ENCODE measurements around the gene F2R. TPM values are rescaled to one million over a fixed set of nuclear protein-coding genes. Genes with fewer than 3 reads are reported as not detected.
A peak's percentile ranks its signal among the peaks of the same experiment; 100 is the strongest.

F2R gene
- polyA plus RNA-seq, 4 donors = 0.45 to 37.1 (median 6.1) TPM

DNA sequence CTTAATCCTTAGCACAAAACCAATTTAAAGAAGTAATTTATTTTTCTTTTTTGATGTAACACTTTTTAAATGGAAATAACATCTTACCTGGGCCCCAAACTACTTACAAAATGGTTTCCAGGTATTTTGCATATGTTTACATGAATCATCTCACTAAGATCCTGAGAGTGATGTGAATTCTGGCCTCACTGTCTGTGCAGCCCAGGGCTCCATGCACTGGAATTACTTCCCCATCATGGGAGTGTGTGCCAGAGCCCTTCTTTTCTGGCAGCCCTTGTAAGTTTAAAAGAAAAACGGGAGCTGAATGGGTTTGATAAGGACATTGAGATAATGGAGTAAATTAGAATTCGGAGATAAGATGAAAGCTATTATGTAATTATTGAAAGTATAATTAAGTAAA lies 12.2 kb upstream of the F2R start:
- 19 to 64% (median 49%) methylated on average over 2 of the region's 2 CpGs for WGBS, 3 donors
- Histone ChIP-seq H3K27ac (ENCODE audit: low read depth in 1 of 3, low read length in 2 of 3) (no peak overlapping the region), H3K4me1 (ENCODE audit: control insufficient read depth in 3 of 3, insufficient read depth in 2 of 3, low read depth in 1 of 3, low read length in 2 of 3) (no peaks in the 10 kb centered on the region), H3K9me3 (ENCODE audit: control insufficient read depth in 2 of 2, insufficient read depth in 1 of 2, low read depth in 1 of 2, low read length in 1 of 2) (no peaks in the 10 kb centered on the region), H3K27me3 (ENCODE audit: control insufficient read depth in 3 of 3, insufficient read depth in 3 of 3, low read length in 3 of 3) (no peaks in the 10 kb centered on the region), H3K36me3 (ENCODE audit: control insufficient read depth in 3 of 3, insufficient read depth in 2 of 3, low read depth in 1 of 3, low read length in 3 of 3) (peaks cover 0 to 11% (median 8%) of the 10 kb centered on the region in 3 donors), H3K4me3 (ENCODE audit: low read depth in 1 of 3, low read length in 3 of 3) (no peak overlapping the region)
- DNase-seq (no peak), FAIRE-seq (no peak)

DNA sequence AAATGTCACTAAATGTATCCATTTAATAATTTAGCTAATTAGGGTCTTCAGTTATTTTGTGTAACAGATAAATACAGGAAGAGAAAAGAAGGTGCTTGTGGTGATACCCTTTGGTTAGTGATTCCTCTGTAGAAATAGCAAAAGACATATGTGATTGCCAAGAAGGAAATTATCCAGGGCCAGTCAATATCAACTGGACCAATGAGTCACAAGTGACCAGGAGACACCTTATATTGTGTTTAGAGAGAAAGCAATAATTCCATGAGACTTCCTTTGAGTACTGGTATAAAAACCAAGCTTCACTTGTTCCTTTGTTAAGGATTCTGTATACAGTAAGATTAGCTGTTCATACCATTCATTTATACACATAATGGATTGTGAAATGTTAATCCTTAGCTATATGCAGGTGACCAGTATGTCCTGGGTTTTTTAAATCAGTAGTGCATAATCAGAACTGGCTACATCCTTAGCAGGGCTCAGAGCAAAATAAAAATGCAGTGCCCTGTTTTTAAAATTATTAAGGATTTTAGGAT lies 11.7 kb upstream of the F2R start:
- H3K27ac ChIP-seq (ENCODE audit: low read depth in 1 of 3, low read length in 2 of 3) = no peak overlapping the region
- H3K4me1 ChIP-seq (ENCODE audit: control insufficient read depth in 3 of 3, insufficient read depth in 2 of 3, low read depth in 1 of 3, low read length in 2 of 3) = no peaks in the 10 kb centered on the region
- FAIRE-seq = no peak
- DNase-seq = peak in 1 of 2 donors; percentile 35
- no peak overlapping the region for H3K4me3 ChIP-seq (ENCODE audit: low read depth in 1 of 3, low read length in 3 of 3)
- H3K27me3 ChIP-seq (ENCODE audit: control insufficient read depth in 3 of 3, insufficient read depth in 3 of 3, low read length in 3 of 3) = no peaks in the 10 kb centered on the region
- peaks cover 0 to 11% (median 8%) of the 10 kb centered on the region in 3 donors for H3K36me3 ChIP-seq (ENCODE audit: control insufficient read depth in 3 of 3, insufficient read depth in 2 of 3, low read depth in 1 of 3, low read length in 3 of 3)
- no peaks in the 10 kb centered on the region for H3K9me3 ChIP-seq (ENCODE audit: control insufficient read depth in 2 of 2, insufficient read depth in 1 of 2, low read depth in 1 of 2, low read length in 1 of 2)

DNA sequence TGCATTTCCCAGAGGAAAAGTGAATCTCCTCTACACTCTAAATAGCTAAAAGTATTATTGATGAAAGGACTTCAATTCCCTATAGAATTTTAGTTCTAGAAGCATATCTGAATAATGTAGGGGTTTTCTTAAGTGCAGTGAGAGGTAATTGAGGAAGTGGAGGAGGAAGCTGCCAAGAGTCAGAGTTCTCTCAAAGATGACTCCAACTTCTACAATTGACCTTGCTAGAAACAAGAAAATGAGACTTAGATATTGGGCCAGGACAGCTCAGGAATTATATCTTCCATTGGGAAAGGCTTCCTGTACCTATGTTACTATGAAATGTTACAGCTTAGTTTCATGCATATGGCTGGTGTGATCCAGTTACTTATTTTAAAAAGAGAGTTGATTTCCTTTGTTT lies 10.4 kb upstream of the F2R start:
- H3K27me3 ChIP-seq (ENCODE audit: control insufficient read depth in 3 of 3, insufficient read depth in 3 of 3, low read length in 3 of 3) = no peaks in the 10 kb centered on the region
- no peak for DNase-seq
- H3K4me1 ChIP-seq (ENCODE audit: control insufficient read depth in 3 of 3, insufficient read depth in 2 of 3, low read depth in 1 of 3, low read length in 2 of 3) = no peaks in the 10 kb centered on the region
- H3K36me3 ChIP-seq (ENCODE audit: control insufficient read depth in 3 of 3, insufficient read depth in 2 of 3, low read depth in 1 of 3, low read length in 3 of 3) = peaks cover 0 to 9% (median 8%) of the 10 kb centered on the region in 3 donors
- H3K27ac ChIP-seq (ENCODE audit: low read depth in 1 of 3, low read length in 2 of 3) = no peak overlapping the region
- no peak overlapping the region for H3K4me3 ChIP-seq (ENCODE audit: low read depth in 1 of 3, low read length in 3 of 3)
- H3K9me3 ChIP-seq (ENCODE audit: control insufficient read depth in 2 of 2, insufficient read depth in 1 of 2, low read depth in 1 of 2, low read length in 1 of 2) = no peaks in the 10 kb centered on the region
- FAIRE-seq = no peak

DNA sequence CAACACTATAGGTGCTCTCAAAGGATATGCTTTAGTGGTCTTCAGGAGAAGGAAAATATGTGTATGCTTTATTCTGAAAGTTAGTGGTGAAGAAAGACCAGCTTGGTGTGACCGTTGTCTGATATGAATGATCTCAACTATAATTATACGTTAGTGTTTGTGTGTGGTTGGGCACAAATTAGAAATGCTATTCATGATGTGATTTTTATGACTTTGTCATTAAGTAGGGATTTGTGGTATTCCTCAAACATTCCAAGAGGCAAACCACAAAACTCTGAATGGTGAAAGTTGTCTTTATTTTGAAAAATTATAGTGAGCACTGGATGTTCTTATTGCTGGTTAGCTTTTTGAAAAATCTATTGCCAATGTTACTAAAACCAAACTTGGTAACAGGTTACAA lies 6.2 kb upstream of the F2R start:
- H3K27ac ChIP-seq (ENCODE audit: low read depth in 1 of 3, low read length in 2 of 3) = no peak overlapping the region
- H3K4me1 ChIP-seq (ENCODE audit: control insufficient read depth in 3 of 3, insufficient read depth in 2 of 3, low read depth in 1 of 3, low read length in 2 of 3) = no peaks in the 10 kb centered on the region
- WGBS, 3 donors = 80 to 89% (median 84%) methylated on average over 2 of the region's 2 CpGs
- FAIRE-seq = no peak
- H3K4me3 ChIP-seq (ENCODE audit: low read depth in 1 of 3, low read length in 3 of 3) = no peak overlapping the region
- no peak for DNase-seq
- H3K36me3 ChIP-seq (ENCODE audit: control insufficient read depth in 3 of 3, insufficient read depth in 2 of 3, low read depth in 1 of 3, low read length in 3 of 3) = peaks cover 0 to 4% (median 2%) of the 10 kb centered on the region in 3 donors
- no peaks in the 10 kb centered on the region for H3K9me3 ChIP-seq (ENCODE audit: control insufficient read depth in 2 of 2, insufficient read depth in 1 of 2, low read depth in 1 of 2, low read length in 1 of 2)
- peaks cover 0 to 4% (median 0%) of the 10 kb centered on the region in 3 donors for H3K27me3 ChIP-seq (ENCODE audit: control insufficient read depth in 3 of 3, insufficient read depth in 3 of 3, low read length in 3 of 3)

DNA sequence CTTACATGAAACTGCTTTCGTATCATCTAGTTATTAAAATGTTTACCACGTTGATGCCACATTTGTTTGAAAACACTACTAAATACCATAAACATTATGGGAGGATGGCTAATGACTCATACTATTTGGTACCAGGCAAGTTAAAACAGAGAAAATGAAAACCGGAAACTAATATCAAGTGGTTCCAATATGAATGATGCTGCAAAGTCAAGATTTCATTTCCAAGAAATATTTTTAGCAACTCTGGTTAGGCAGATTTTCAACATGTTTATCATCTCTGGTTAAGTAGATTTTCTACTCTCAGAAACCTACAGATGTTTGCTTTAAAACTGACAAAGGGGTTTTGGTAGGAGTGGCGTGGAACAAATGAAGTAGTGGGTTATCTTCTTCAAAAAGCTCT lies 4.9 kb upstream of the F2R start:
- DNase-seq = no peak
- Histone ChIP-seq H3K27ac (ENCODE audit: low read depth in 1 of 3, low read length in 2 of 3) (no peak overlapping the region), H3K27me3 (ENCODE audit: control insufficient read depth in 3 of 3, insufficient read depth in 3 of 3, low read length in 3 of 3) (peaks cover 0 to 14% (median 0%) of the 10 kb centered on the region in 3 donors), H3K9me3 (ENCODE audit: control insufficient read depth in 2 of 2, insufficient read depth in 1 of 2, low read depth in 1 of 2, low read length in 1 of 2) (no peaks in the 10 kb centered on the region), H3K4me3 (ENCODE audit: low read depth in 1 of 3, low read length in 3 of 3) (no peak overlapping the region), H3K4me1 (ENCODE audit: control insufficient read depth in 3 of 3, insufficient read depth in 2 of 3, low read depth in 1 of 3, low read length in 2 of 3) (peaks cover 0 to 7% (median 0%) of the 10 kb centered on the region in 3 donors), H3K36me3 (ENCODE audit: control insufficient read depth in 3 of 3, insufficient read depth in 2 of 3, low read depth in 1 of 3, low read length in 3 of 3) (peaks cover 0 to 4% (median 2%) of the 10 kb centered on the region in 3 donors)
- no peak for FAIRE-seq
- WGBS, 3 donors = 56 to 89% (median 57%) methylated on average over 4 of the region's 4 CpGs

DNA sequence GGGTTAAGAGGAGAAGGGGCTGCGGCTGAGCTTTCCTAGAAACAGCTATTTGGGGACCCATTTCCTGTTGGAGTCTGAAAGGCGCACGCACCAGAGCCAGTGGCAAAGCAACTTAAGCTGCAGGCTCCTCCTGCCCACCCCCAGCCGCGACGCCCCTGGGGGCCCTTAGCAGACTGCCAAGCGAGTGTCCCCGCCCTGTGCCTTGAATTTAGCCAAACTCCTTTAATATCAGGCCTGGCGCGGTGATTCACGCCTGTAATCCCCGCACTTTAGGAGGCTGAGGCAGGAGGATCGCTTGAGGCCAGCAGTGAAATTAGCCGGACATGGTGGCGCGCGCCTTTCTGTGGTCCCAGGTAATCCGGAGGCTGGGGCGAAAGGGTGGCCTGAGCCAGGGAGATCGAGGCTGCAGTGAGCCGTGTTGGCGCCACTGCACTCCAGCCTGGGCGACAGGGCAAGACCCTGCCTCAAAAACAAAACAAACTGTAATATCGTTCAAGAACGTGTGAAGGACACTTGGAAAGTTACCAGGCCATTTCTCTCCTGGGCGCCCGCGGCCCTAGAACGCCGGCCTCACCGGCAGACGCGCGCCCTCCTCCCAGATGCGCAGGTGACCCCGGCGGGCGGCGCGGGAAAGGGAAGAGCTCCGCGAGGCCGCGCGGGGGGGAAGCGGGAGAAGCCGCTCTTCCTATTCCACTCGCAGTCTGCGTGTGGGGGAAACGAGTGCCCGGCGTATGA lies 1.0 kb upstream of the F2R start:
- Histone ChIP-seq H3K27ac (ENCODE audit: low read depth in 1 of 3, low read length in 2 of 3) (peak overlapping the region in 2 of 3 donors; percentile 59 to 84), H3K9me3 (ENCODE audit: control insufficient read depth in 2 of 2, insufficient read depth in 1 of 2, low read depth in 1 of 2, low read length in 1 of 2) (no peaks in the 10 kb centered on the region), H3K27me3 (ENCODE audit: control insufficient read depth in 3 of 3, insufficient read depth in 3 of 3, low read length in 3 of 3) (peaks cover 0 to 14% (median 0%) of the 10 kb centered on the region in 3 donors), H3K4me1 (ENCODE audit: control insufficient read depth in 3 of 3, insufficient read depth in 2 of 3, low read depth in 1 of 3, low read length in 2 of 3) (peaks cover 0 to 7% (median 3%) of the 10 kb centered on the region in 3 donors), H3K36me3 (ENCODE audit: control insufficient read depth in 3 of 3, insufficient read depth in 2 of 3, low read depth in 1 of 3, low read length in 3 of 3) (no peaks in the 10 kb centered on the region), H3K4me3 (ENCODE audit: low read depth in 1 of 3, low read length in 3 of 3) (peak overlapping the region in 2 of 3 donors; percentile 76 to 85)
- 24 to 29% (median 24%) methylated on average over 44 to 52 of the region's 52 CpGs for WGBS, 3 donors
- FAIRE-seq (no peak), DNase-seq (no peak)

DNA sequence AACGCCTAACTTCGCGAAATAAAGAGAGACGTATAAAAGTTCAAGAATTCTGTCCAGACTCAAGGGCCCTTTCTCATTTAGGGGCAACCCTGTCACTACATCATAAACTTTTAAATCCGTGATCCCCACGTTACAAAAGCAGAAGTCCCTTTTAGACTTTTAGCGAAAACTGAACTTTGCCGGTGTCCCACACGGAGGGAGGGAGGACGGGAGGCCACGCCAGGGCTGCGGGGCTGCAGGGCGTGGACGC lies 515 bp upstream of the F2R start:
- H3K36me3 ChIP-seq (ENCODE audit: control insufficient read depth in 3 of 3, insufficient read depth in 2 of 3, low read depth in 1 of 3, low read length in 3 of 3) = no peaks in the 10 kb centered on the region
- peak overlapping the region in 2 of 3 donors; percentile 59 to 84 for H3K27ac ChIP-seq (ENCODE audit: low read depth in 1 of 3, low read length in 2 of 3)
- peaks cover 0 to 7% (median 3%) of the 10 kb centered on the region in 3 donors for H3K4me1 ChIP-seq (ENCODE audit: control insufficient read depth in 3 of 3, insufficient read depth in 2 of 3, low read depth in 1 of 3, low read length in 2 of 3)

DNA sequence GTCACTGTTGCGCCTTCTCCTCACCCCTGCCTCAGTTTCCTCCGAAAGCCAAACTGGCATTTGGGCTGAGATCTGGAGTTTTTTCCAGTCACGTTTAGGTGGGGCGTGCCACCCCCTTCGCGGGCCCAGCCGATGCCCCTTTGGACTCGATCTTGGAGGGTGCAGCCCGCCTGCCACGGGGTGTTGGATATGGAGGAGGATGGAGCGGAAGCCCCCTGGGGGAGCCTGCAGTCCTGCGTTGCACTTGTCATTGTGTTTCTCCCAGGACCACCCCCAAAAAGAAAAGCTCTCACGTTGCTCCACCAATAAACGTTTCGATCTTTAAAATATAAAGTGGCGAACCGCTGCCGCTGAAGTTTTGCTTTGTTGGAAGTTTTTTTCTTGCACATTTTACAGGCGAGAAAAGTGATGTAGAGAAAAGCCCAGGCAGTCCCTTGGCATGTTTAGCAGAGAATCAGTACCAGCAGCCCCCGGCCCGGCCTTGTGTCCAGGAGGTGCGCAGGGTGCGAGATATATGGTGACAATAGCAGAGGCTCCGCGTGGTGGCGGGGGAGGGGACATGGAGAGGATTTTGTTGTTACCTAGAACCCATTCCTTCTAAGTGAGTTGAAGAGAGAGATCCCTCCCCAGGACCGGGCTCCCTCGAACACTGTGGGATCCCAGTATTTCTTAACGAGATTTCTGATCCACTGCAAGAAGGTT lies 681 bp downstream of the F2R start:
- FAIRE-seq = no peak
- Histone ChIP-seq H3K4me1 (ENCODE audit: control insufficient read depth in 3 of 3, insufficient read depth in 2 of 3, low read depth in 1 of 3, low read length in 2 of 3) (peaks cover 0 to 7% (median 3%) of the 10 kb centered on the region in 3 donors), H3K27ac (ENCODE audit: low read depth in 1 of 3, low read length in 2 of 3) (peak overlapping the region; percentile 9 to 84 (median 66)), H3K36me3 (ENCODE audit: control insufficient read depth in 3 of 3, insufficient read depth in 2 of 3, low read depth in 1 of 3, low read length in 3 of 3) (no peaks in the 10 kb centered on the region), H3K9me3 (ENCODE audit: control insufficient read depth in 2 of 2, insufficient read depth in 1 of 2, low read depth in 1 of 2, low read length in 1 of 2) (no peaks in the 10 kb centered on the region), H3K4me3 (ENCODE audit: low read depth in 1 of 3, low read length in 3 of 3) (peak overlapping the region; percentile 60 to 95 (median 85)), H3K27me3 (ENCODE audit: control insufficient read depth in 3 of 3, insufficient read depth in 3 of 3, low read length in 3 of 3) (peaks cover 0 to 14% (median 0%) of the 10 kb centered on the region in 3 donors)
- peak in 1 of 2 donors; percentile 58 for DNase-seq
- whole genome bisulfite sequencing, 3 donors = 5 to 16% (median 12%) methylated on average over 29 of the region's 29 CpGs

More for the DNA sequence above, 515 bp upstream of the F2R start:
- 1% methylated on average over 14 of the region's 14 CpGs for WGBS, 3 donors
- FAIRE-seq (no peak), DNase-seq (peak in 1 of 2 donors; percentile 75)
- Histone ChIP-seq H3K27me3 (ENCODE audit: control insufficient read depth in 3 of 3, insufficient read depth in 3 of 3, low read length in 3 of 3) (peaks cover 0 to 14% (median 0%) of the 10 kb centered on the region in 3 donors), H3K9me3 (ENCODE audit: control insufficient read depth in 2 of 2, insufficient read depth in 1 of 2, low read depth in 1 of 2, low read length in 1 of 2) (no peaks in the 10 kb centered on the region), H3K4me3 (ENCODE audit: low read depth in 1 of 3, low read length in 3 of 3) (peak overlapping the region; percentile 60 to 85 (median 76))
